Stimulated activated CD4-positive, alpha-beta T cell treated with anti-CD3 and anti-CD28 coated beads, Interleukin-2, amount 100 ng/mL, for 24 hours (primary cell): ENCODE data around the gene DYRK3.

Experiments
- DNase-seq, 2 donors: peaks; one replicate each; pipeline ENCODE4 v3.0.0-alpha.2; 2020

The DYRK3 gene

DNA sequence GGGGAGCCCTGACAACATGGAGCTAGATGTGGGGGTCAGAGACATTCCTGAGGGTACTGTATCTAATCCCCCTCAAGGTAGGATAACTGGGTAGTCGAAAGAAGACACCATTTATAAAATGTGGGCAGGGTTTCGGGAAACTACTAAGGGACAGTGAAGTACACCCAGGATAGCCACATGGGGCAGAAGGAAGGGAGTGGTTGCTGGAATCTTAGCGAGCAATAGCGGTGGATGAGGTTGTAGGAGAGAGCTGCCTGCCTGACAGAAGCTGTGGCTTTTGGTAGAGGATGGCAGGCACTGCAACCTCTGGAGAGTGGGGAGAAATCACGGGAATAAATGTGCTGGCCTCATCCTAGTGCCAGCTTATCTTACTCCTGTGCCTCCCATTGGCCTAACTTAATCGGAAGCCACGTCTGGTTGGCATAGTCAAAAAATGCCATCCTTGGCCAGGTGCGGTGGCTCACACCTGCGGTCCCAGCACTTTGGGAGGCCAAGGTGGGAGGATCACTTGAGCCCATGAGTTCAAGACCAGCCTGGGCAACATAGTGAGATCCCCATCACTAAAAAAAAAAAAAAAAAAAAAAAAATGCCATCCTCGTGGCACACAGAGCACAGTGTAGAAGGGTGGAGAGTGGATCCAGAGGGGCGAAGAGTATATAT, 26.0 kb downstream of the DYRK3 start:
- no peak for DNase-seq

DNA sequence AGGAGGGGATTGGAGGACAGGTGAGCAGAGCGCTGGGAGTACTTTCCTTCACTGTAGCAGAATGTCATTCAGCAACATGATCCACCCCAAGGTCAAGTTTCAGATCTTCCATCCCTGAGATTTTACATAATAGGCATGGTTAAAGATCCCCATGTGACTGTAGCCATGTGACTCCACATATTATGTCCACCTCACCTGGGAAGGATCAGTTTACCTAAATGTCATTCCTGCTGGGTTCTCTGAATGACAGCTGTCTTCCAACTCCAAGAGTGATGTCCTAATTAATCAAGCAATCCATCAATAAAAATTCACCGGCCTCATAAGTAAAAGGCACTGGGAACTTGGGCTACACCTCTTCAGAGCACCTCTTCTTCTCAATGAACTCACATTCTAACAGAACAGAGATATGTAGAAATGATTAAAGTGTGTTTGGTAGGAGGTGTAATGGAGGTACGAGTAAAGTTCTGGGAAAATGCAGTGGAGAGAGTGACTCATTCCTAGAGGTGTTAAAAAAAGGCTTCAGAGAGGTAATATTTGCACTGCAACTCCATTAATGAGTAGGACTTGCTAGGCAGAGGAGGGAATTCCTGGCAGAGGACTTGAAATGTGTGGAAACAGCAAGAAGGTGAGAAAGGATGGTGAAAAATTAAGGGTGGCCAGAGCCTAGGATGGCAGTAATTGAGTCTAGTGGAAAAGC, 27.2 kb downstream of the DYRK3 start:
- DNase-seq, result no peak

DNA sequence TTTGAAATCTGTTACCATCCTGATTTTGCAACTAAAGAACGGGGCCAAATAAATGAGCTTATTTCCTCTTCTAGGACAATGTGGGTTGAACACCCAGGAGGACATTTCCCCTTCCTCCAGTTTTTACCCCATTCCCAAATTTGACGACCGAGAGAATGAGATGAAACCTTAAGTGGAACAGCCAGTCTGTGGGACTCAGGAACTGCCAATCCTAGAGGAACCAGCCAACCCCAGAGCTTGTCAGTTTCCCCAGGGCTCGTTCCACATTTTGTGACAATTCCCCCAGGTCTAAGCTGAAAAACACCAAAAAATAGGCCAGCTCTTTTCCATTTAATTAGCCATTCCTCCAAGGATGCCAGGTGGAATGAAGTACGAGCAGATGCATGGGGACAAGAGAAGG, 28.0 kb downstream of the DYRK3 start:
- DNase-seq, result no peak

DNA sequence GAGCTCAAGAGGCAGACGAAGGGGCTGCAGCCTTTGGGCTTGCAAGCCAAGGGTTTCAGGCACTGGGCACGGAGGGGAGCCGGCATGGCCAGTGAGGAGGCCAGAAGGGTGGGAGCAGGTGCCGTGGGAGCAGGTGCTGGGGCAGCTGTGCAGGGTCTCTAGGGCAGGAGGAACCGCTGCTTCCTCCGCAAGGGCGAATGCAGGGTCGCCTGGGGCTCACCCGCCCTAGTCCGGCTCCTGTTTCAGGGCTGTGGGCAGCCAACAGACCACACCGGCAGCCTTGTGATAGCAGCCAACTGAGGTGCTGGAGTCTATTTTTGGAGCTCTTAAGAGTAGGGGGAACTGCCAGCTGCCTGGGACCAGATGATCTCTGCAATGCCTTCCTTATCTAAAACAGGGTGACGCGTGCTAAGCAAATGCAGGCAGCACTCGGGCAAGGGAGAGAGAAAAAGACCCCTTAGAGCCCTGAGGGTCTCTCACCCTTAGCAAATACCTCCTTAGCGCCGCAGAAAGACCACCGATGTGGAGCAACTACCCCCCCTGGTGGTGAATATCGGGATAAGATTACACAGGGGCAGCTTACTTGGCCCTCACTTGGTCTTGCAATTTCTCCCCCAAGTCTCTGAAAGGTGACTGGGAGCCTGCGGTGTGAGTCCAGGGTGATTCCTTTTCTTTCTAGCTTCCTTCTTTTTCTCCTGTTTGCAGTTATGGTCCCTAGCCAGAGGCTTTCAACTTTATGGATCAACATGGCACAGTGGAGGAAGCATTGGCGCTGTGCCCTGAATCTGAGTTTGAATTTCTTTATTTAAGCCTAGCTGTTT, 28.7 kb downstream of the DYRK3 start:
- peak; percentile 69 to 81 for DNase-seq

DNA sequence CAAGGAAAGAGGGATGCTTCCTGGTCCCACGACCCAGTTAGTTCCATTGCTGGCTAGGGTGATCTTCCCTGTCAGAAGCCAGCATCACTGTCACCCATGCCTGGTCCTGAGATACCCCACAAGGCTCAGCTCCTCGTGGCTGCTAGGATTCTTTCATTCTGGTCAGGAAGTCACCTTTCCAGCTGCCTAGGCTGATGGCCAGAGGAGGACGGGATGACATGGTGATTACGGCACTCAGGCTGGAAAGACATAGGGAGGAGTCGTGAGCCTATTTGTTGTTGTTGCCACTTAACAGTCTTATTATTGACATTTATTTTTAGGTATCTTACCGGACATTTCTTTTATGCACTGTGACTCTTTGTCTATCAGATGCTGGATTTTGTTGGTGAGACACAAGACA, 29.4 kb downstream of the DYRK3 start:
- DNase-seq, result no peak

DNA sequence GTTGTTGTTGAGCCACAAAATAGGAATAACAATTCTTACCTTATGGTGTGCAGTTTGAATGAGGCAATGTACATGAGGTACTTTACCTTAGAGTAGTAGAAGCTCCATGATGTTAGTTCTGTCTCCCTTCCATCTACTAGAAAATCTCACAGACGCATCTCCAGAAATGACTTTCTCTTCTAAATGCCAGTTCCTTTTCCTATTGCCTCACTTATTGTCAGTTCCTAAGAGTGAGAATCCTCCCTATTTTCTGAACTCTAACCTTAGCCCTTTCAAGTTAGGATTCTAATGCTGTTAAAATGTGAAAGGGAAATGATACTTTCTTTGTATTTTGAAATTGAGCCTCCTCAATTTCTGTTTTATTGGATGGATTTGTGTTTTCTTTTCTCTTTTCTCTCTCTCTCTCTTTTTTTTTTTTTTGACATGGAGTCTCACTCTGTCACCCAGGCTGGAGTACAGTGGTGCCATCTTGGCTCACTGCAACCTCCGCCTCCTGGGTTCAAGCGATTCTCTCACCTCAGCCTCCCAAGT, 30.8 kb downstream of the DYRK3 start:
- no peak for DNase-seq

DNA sequence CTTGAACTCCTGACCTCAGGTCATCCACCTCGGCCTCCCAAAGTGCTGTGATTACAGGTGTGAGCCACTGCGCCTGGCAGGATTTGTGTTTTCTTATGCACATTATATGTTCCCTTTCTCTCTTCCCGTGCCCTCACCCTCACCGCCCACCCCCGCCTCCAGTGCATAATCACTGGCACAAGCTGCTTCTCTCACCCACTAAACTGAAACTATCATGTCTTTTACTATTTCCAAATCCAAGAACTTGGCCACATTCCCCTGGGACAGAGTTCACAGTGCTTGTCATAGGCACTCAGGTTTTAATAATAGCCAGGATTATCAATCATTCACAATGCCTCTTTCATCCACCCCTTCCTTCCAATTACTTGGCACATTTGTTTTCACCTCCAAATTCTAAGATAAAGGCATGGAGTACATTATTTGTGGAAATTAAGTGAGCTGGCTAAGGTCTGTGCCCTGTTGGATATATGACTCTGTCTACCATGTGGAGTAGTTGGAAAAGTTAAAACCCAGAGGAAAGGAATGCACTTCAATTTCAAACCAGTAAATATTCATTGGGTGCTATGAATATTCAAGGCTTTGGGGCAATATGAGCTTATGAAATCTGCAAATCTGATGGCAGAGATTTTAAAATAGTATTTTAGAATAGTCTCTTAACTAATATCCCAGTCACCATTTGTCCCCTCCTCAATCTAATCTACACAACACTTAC, 31.8 kb downstream of the DYRK3 start:
- DNase-seq, result no peak

DNA sequence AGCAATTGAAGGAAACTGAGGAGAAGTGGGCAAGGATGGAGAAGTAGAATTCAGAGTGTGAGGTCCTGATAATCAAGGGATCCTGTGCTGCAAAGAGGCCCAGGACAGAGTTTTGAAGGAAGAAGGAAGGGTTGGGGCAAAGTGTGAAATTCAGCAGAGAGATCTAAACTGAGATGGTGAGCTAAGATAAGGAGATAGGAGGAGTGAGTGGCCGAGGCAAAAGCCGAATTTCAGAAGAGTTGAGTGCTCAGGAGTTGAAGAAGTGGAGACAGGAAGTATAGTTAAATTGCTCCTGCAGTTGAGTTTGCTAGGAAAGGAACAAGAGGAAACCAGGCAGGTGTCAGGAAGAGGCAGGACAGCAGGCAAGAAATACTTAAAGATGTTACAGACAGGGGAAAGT, 33.0 kb downstream of the DYRK3 start:
- DNase-seq, result no peak

DNA sequence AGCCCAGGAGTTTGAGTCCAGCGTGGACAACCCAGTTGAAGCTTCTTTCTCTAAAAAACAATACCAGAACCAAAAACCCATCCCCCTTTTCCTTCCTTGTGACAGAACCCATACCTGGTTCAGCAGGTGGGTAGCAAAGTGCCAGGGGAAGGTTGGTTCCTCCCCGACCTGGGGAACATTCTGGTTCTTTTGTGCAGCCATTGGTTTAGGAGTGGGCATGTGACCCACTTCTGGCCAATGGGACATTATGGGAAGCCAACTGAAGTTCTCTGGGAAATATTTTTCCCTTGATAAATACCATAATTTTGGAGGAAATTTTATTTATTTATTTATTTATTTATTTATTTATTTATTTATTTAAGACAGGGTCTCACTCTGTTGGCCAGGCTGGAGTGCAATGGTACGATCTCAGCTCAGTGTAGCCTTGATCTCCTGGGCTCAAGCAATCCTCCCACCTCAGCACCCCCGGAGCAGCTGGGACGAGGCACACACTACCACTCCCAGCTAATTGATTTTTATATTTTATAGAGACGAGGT, 33.6 kb downstream of the DYRK3 start:
- DNase-seq, result no peak

DNA sequence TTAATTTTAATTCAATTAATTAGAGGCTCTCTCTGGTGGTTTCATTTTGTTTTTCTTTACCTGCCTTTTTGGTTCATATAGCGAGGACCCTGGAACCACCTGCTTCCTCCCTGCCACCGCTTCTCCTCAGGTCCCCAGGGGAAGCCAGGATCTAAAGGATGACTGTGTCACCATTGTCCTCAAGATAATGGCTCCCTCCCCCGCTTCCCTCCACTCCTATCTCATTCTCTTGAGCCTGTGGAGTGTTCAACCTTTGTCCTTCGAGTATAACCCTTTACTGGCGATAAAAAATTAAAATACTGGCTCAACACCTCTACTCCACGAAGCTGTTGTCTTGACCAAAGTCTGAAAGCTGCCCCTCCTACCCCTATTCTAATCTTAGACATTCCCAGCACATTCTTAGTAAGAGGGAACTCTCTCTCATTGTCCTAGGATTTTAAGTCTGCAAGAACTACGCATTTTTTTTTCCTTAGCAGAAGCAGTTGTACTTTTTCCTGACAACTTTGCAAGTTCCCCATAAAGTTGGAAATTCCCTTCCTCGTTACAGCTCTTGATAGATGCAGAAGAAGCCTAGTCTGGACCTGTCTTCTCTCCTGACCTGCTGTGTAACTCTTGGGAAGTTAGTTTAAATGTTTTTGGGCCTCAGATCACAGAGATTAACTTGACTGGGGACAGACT, 36.8 kb downstream of the DYRK3 start:
- DNase-seq, result no peak

DNA sequence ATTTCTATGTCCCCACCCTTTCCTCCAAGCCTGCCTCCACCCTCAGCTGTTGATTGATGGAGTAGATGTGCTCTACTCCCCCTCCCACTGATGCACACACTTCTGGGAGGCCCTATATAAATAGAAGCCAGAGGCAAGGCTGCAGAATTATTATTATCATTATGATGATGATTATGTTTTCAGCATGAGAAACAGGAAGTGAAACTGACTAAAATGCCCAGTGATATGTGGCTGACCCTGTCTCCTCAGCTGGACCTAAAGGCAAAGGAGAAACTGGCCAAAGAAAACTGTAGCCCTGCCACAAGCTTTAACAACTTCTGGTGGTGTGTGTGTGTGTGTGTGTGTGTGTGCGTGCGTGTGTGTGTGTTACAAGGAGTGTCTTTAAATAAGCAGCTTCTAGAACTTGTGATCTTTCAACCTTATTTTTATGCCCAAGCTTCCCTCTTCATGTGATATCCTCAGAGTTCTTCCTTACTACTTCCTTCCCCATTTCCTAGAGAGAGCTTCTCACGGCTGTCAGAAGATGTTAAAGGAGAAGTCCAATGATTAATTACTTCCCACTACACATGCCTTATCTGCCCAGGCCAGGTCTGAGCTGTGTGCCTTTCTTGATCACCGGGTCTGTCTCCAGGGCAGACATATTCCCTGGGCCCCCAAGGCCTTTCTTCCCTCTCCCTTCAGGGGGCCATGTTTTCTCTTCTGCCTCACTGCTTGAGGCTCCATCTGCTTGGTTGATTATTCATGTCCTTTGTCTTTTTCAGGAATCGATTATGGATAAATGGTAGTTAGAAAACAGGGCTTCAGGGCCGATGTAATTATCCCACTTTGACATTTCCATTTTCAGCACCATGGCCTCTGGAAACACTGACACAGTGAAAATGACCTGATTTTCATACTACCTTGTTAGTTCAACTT, 37.8 kb downstream of the DYRK3 start:
- no peak for DNase-seq

DNA sequence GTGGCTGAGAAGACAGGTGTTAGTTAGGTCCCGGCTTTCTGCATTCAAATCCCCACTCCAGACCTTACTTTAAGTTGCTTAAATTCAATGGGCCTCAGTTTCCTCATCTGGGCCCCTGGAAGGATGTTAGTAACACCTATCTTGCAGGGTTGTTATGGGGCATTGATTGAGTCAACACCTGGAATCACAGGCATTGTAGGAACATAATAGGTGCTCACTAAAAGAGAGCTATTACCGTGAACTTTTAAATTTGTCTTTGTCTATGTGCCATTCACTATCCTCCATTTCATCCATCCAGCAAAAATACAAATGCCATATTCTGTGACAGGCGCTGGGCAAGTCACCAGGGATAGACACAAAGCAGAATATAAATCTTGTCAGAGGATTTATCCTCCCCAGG, 38.9 kb downstream of the DYRK3 start:
- no peak for DNase-seq

DNA sequence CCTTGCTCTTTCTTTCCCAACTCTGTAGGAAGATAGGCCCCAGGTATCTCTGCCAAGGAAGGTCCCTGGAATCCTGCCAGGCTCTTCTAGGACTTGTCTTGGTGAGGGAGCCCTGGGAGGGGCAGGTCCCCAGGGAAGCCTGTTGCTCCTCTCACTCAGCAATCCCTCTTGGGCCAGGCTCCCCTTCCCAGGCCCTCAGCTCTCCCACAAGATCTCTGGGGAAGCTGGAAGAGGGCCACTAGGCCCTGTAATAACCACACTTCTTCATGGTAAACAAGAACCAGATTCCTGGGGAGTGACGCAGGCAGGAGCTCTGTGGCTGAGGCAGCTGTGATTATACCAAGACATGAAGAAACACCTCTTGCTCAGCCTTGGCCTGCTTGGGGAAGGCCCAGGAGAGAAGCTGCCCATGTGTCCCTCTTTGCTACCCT, 39.4 kb downstream of the DYRK3 start:
- DNase-seq, result no peak

DNA sequence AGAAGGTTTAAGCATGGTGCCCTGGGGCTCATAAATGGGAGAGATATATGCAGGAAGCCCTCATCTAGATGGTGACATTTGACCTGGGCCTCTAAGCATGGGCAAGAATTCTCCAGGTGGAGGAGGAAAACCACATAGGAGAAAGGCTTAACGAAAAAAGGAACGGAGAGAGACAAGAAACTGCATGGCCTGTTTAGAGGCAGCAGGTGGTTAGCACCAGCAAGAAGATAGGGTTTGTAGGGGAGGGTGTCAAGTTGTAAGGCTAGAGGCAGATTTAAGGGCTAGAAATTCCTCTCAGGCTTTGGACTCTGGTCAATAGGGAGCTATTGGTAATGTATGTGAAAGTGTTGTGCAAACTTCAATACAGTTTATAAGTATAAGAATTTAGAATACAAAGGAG, 41.2 kb downstream of the DYRK3 start:
- no peak for DNase-seq

DNA sequence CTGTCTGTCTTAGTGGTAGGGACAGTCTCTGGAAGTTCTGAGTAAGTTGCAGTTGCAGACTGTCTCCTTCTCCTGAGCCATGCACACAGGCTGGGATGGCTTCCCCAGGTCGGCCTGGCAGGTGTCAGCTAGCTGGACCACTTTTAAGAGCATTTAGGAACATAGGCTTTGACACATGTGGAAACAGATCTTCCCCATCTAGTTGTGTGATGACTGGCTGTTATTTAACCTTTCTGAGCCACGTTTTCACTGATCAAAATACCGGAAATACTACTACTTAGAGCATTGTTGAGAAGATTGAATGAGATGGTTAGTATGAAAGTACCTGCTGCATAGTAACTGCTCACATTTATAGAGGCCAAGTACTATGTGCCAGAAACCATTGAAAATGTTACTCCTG, 43.2 kb downstream of the DYRK3 start:
- no peak for DNase-seq

DNA sequence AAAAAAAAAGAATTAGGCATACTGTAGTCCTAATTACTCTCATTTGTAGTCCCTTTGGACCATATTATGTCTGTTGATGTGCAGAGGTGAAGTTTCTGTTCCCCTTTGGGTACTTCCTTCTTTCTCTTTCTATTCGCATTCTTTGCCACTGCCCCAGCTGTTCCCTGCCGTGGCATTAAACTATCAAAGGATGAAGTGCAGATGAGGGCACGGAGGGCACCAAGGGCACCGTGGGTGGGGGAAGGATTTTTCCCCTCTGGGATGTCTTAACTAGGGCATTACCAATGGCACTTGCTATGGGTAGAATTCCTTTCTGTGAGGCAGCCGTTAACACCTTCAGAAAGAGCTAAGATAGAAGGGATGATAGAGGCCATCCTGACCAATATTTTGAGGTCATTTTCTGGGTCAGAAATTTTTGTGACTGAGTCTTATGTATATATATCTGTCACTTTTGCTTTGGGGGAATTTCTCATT, 44.4 kb downstream of the DYRK3 start:
- no peak for DNase-seq

DNA sequence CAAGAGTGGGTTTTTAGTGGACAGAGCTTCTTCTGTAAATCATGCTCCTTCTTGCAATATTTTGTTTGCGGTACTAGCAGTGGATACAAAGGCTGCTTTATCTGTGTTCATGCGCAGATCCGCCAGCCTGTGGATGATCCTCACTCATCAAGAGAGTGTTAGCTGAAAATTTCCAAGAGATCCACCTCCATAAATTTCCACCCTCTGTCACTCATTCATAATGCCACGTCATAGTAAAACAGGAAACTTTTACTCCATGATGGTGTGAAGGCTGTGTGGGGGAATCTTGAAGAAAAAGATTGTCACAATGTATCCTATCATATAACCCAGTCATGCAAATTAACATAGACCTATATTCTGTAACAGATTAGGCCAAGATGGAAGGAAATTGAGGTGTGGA, 44.9 kb downstream of the DYRK3 start:
- DNase-seq, result no peak

DNA sequence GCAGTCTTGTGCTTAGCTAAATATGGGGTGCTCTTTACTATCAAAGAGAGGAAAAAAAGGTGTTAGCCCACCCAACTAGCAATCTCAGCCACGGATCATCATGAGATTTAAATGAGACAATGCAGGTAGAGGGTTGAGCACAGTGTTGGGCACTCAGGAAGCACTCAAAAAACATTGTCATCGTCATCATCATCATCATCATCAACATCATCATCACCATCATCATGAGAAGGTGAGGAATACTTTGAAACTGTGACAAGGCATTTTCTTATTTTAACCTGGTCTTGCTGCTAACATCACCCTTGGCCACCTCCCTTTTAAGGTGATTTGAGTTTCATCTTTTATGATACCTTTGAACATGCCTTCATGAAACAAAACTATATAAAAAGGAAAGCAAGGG, 46.0 kb downstream of the DYRK3 start:
- no peak for DNase-seq

DNA sequence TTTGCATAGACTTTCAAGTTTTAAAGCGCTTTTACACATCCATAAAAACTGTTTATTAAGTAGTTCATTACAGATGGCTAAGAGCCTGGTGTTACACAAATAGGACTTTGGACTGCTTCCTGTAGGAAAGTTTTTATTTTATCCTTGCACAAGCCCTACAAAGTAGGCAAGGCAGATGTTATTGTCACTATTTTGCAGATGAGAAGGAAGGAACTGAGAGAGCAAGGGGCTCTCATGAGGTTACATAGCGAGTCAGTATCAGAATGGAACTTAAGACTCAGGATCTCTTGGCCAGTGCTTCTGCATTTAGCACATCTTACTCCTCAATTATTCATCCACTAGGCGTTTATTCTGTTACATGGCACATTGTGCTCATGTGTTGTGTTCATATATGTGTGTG, 46.8 kb downstream of the DYRK3 start:
- DNase-seq, result no peak

DNA sequence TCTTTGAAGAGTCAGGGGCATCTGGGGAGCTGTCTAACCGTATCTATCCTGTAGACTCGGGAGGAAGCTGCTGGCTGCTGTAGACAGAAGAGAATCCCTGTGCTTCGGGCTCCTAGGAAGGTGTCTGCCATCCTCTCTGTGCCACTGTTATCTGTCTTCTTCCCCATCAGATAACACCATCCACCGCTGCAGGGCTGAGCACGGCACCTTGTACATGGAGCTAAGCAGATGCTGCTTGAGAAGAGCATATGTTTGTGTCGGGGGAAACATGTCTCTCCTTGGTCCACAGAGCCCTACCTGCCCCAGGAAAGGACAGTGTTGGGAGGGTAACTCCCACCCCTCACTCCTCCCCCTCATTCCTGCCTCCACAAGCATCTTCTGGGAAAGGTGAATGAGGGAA, 48.0 kb downstream of the DYRK3 start:
- no peak for DNase-seq

DNA sequence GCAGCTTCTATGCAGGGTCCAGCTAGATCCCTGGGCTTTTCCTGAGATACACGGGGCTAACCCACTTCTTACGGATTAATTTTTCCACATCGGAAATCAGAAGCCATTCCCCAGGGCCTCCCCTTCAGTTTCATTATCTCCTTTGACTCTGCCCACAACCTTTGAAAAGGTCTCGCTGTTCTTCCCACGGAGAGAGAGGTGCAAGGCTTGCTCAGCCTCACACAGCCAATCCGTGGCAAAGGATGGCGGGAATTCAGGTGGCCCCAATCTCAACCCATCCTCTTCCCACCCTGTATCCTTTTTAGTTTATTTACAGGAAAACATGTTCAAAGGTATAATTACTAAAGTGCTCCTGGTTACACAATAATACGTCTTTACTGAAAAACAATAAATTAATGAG, 48.7 kb downstream of the DYRK3 start:
- no peak for DNase-seq
